Type B pancreatic cell (in vitro differentiated cells): ENCODE data around the gene HSCB. TPM values are rescaled to one million over a fixed set of nuclear protein-coding genes. Genes with fewer than 3 reads are reported as not detected.

Experiments
- DNase-seq: peaks from one replicate; pipeline ENCODE4 v3.0.0; 2021; ENCODE audit warnings: mixed read lengths; ENCODE audit not compliant: unreplicated experiment; ENCODE audit errors: extremely low spot score
- H3K27ac Mint-ChIP-seq: 2 replicates; pipeline ENCODE4 v1.8.0; 2021; ENCODE audit warnings: mild to moderate bottlenecking, mixed read lengths
- H3K27me3 Mint-ChIP-seq: 2 replicates; pipeline ENCODE4 v1.8.0; 2021; ENCODE audit warnings: mixed read lengths
- H3K36me3 Mint-ChIP-seq: 2 replicates; pipeline ENCODE4 v1.8.0; 2021; ENCODE audit warnings: mixed read lengths
- H3K4me1 Mint-ChIP-seq: one replicate; pipeline ENCODE4 v1.8.0; 2021; ENCODE audit warnings: mixed read lengths; ENCODE audit not compliant: unreplicated experiment
- H3K4me3 Mint-ChIP-seq: 2 replicates; pipeline ENCODE4 v1.8.0; 2021; ENCODE audit warnings: mild to moderate bottlenecking, mixed read lengths
- H3K9me3 Mint-ChIP-seq: 2 replicates; pipeline ENCODE4 v1.8.0; 2021; ENCODE audit warnings: mixed read lengths
- total RNA-seq: library from RNA; stranded (reverse); gene quantifications from 2 replicates; pipeline ENCODE4 v1.2.1, GENCODE V29; 2021; ENCODE audit warnings: low replicate concordance
- TF ChIP-seq, protein P1 (sequence below): fragments of 200-600 bp; sonication (generic); conservative IDR thresholded peaks from 2 replicates; pipeline ENCODE4 v1.5.0; 2021; ENCODE audit warnings: antibody characterized with exemption, mild to moderate bottlenecking

Gene HSCB
- total RNA-seq, 1 donor from 2014 or later = 13.5 TPM

DNA sequence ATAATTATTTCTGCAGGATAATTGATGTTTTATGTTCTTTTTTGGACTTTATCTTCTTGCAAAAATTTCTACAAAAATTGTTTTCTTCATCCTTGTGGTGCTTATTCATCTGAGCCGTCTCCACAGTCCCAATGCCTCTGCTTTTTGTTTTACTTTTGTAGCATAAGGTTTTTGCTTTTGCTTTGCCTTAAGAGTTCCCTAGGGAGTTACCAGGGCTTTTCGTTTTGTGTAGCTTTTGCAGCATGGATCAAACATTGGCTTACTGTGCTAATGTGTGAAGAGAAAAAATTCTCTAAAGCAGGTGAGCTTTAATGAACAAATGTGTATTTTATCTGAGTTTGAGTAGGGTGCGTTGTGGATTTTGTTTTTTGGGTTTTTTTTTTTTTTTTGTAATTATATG, 46.8 kb downstream of the HSCB start:
- Mint-ChIP-seq H3K4me3 (no peak overlapping the region), H3K36me3 (peaks cover 35% of the 10 kb centered on the region), H3K4me1 (peaks cover 15% of the 10 kb centered on the region), H3K27ac (no peak overlapping the region), H3K9me3 (no peaks in the 10 kb centered on the region), H3K27me3 (no peaks in the 10 kb centered on the region)
- TF ChIP-seq, protein P1, sequence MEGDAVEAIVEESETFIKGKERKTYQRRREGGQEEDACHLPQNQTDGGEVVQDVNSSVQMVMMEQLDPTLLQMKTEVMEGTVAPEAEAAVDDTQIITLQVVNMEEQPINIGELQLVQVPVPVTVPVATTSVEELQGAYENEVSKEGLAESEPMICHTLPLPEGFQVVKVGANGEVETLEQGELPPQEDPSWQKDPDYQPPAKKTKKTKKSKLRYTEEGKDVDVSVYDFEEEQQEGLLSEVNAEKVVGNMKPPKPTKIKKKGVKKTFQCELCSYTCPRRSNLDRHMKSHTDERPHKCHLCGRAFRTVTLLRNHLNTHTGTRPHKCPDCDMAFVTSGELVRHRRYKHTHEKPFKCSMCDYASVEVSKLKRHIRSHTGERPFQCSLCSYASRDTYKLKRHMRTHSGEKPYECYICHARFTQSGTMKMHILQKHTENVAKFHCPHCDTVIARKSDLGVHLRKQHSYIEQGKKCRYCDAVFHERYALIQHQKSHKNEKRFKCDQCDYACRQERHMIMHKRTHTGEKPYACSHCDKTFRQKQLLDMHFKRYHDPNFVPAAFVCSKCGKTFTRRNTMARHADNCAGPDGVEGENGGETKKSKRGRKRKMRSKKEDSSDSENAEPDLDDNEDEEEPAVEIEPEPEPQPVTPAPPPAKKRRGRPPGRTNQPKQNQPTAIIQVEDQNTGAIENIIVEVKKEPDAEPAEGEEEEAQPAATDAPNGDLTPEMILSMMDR = no peak
- no peak for DNase-seq

DNA sequence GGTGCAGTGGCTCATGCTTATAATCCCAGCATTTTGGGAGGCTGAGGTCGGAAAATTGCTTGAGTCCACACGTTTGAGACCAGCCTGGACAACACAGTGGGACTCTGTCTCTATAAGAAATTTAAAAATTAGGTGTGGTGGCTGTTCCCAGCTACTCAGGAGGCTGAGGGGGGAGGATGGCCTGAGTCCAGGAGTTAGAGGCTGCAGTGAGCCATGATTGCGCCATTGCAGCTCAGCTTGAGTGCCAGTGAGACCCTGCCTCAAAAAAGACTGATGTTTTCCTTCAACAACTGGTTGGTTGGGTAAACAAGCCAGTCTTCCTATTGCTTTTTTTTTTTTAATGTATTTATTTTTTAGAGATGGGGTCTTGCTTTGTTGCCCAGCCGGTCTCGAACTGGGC, 49.3 kb downstream of the HSCB start:
- Mint-ChIP-seq H3K9me3 (no peaks in the 10 kb centered on the region), H3K36me3 (peaks cover 38% of the 10 kb centered on the region), H3K4me3 (no peak overlapping the region), H3K27me3 (no peaks in the 10 kb centered on the region), H3K4me1 (peaks cover 12% of the 10 kb centered on the region), H3K27ac (no peak overlapping the region)
- no peak for DNase-seq
- TF ChIP-seq, protein P1 = no peak

DNA sequence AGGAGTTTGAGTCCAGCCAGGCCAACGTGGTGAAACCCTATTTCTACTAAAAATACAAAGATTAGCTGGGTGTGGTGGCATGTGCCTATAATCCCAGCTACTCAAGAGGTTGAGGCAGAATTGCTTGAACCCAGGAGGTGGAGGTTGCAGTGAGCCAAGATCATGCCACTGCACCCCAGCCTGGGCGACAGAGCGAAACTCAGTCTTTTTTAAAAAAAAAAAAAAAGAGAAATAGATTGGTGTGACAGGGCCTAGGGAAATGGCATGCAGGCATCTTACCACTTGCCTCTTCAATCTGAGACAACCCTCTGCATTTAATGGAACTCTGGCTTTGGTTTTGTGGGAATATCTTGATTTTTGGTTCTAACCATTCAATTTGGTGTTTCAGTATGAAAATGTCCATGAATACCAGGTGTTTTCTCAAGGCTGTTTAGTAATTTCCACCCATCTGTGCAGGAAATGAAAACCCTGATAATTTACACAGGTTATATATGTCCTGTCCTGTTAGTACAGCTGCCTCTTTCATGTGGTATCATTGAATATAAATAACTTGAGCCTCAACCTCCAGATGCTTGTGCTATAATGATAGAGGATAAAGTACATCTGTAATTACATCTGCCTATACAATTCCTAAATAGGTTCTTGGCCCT, 50.1 kb downstream of the HSCB start:
- H3K27ac Mint-ChIP-seq = peak overlapping the region; percentile 17

DNA sequence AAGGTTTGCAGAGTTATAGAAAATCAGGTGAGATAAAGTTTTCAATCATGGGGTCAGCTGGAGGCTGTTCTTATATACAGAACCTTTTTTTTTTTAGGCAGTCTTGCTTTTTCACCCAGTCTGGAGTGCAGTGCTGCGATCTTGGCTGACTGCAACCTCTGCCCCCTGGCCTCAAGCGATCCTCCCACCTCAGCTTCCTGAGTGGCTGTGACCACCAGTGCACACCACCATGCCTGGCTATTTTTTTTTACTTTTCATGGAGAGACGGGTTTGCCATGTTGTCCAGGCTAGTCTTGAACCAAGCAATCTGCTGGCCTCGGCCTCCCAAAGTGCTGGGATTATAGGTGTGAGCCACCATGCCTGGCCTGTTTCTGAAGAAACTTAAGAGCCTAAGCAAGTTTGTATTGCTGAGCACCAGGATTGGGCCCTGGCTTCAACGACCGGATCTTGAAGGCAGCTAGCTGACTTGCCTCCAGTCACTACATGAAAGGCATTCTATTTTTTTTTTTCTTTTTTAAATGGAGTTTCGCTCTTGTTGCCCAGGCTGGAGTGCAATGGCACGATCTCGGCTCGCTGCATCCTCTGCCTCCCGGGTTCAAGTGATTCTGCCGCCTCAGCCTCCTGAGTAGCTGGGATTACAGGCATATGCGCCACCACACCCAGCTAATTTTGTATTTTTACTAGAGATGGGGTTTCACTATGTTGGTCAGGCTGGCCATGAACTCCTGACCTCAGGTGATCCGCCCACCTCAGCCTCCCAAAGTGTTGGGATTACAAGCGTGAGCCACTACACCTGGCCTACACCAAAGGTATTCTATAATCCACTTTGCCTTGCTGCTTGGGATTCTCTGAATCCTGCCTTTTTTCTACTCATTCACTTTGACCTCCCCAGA, 50.9 kb downstream of the HSCB start:
- Mint-ChIP-seq H3K4me1 (peaks cover 20% of the 10 kb centered on the region), H3K9me3 (no peaks in the 10 kb centered on the region), H3K36me3 (peaks cover 40% of the 10 kb centered on the region), H3K27ac (peak overlapping the region; percentile 62), H3K27me3 (no peaks in the 10 kb centered on the region), H3K4me3 (no peak overlapping the region)
- TF ChIP-seq, protein P1 = no peak
- no peak for DNase-seq

More for the DNA sequence above, 50.1 kb downstream of the HSCB start:
- no peak for DNase-seq
- Mint-ChIP-seq H3K9me3 (no peaks in the 10 kb centered on the region), H3K4me3 (no peak overlapping the region), H3K4me1 (peaks cover 19% of the 10 kb centered on the region), H3K36me3 (peaks cover 39% of the 10 kb centered on the region), H3K27me3 (no peaks in the 10 kb centered on the region)
- TF ChIP-seq, protein P1 = no peak

DNA sequence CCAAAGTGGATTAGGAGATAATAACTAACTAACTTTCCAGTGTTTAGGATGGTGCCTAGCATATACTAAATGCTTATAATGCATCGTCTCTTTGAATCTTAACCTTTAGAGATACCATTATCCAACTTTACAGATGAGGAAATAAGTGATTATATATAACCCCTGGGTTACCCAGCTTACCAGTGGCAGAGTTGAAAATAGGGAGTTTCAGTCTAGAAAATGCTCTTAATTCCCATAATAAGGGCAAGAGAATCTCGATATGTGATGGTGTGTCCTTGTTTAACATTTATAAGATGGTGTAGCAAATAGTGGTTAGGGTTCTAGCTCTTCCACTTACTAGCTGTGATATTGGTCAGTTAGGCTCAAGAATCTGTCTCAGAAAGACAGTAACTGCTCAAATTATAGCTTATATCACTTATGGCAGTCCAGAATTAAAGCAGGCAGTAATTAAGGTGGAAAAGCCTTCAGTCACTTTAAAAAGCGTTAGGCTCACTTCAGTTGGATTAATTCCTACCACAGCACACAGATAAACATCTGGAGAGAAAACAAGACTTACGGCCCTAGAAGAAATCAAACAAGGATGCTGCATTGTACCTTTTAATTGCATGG, 52.2 kb downstream of the HSCB start:
- Mint-ChIP-seq H3K27ac (no peak overlapping the region), H3K27me3 (no peaks in the 10 kb centered on the region), H3K4me1 (peaks cover 22% of the 10 kb centered on the region), H3K4me3 (no peak overlapping the region), H3K9me3 (no peaks in the 10 kb centered on the region), H3K36me3 (peaks cover 43% of the 10 kb centered on the region)
- no peak for DNase-seq
- TF ChIP-seq, protein P1 = no peak
